Activated CD8-positive, alpha-beta memory T cell treated with anti-CD3 and anti-CD28 coated beads, Interleukin-2, amount 10 ng/mL, durations not matched to agents 7 days and 5 days (primary cell): ENCODE measurements around the gene ZNF677. TPM values are rescaled to one million over a fixed set of nuclear protein-coding genes. Genes with fewer than 3 reads are reported as not detected.
"Not testable (repeated sequence)": the region's sequence is repeated elsewhere in the genome, so short reads cannot be mapped to it uniquely, and the experiment has no call there.

ENCODE experiments used
- ATAC-seq: fragments of 150-1000 bp; cut with Tn5 transposase; one replicate; pipeline ENCODE4 v1.10.0; 2021; ENCODE audit warnings: moderate library complexity
- CTCF ChIA-PET: fragments of 350-600 bp; sonication (Branson Sonifier 250); formaldehyde crosslinking; loops from one replicate; lab custom pipeline; 2021; ENCODE audit warnings: antibody characterized with exemption; lab: Charles Lee
- DNase-seq: peaks from one replicate; pipeline ENCODE4 v3.0.0-alpha.2; 2020
- H3K27ac Mint-ChIP-seq: one replicate; pipeline ENCODE4 v1.8.0; 2021; ENCODE audit warnings: mild to moderate bottlenecking, mixed read lengths
- H3K27me3 Mint-ChIP-seq: one replicate; pipeline ENCODE4 v1.8.0; 2021; ENCODE audit warnings: mixed read lengths
- H3K36me3 Mint-ChIP-seq: one replicate; pipeline ENCODE4 v1.8.0; 2021; ENCODE audit warnings: mild to moderate bottlenecking, mixed read lengths
- H3K4me1 Mint-ChIP-seq: one replicate; pipeline ENCODE4 v1.8.0; 2021; ENCODE audit warnings: mixed read lengths
- H3K4me3 Mint-ChIP-seq: one replicate; pipeline ENCODE4 v1.8.0; 2021; ENCODE audit warnings: mild to moderate bottlenecking, moderate library complexity, mixed read lengths
- H3K9me3 Mint-ChIP-seq: one replicate; pipeline ENCODE4 v1.8.0; 2022; ENCODE audit warnings: low read depth, mixed read lengths
- total RNA-seq, 2 experiments: library from RNA; stranded (reverse); gene quantifications; one replicate each; pipeline ENCODE4 v1.2.3, GENCODE V29; 2021

Gene ZNF677
- total RNA-seq, 2 experiments from 2014 or later: 4.5 to 6.1 TPM

DNA sequence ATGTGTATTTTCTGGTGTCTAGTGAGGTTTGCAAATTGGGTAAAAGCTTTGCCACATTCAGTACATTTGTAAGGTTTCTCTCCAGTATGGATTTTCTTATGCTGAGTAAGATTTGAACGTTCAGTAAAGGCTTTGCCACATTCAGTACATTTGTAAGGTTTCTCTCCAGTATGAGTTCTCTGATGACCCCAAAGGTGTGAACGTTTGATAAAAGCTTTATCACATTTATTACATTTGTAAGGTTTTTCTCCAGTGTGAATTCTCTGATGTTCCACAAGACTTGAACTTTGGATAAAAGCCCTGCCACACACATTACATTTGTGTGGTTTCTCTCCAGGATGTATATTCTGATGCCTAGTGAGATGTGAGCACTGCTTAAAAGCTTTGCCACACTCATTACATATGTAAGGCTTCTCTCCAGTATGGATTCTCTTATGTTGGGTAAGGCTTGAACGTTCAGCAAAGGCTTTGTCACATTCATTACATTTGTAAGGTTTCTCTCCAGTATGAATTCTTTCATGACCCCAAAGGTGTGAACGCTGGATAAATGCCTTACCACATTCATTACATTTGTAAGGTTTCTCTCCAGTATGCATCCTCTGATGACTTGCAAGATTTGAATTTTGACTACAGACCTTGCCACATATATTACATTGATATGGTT is 17.4 kb downstream of the ZNF677 start:
- no peaks in the 10 kb centered on the region for H3K4me1 Mint-ChIP-seq
- ATAC-seq (no peak), DNase-seq (no peak)
- CTCF ChIA-PET: no interaction called here
- peaks cover 52% of the 10 kb centered on the region for H3K9me3 Mint-ChIP-seq
- no peak overlapping the region for H3K4me3 Mint-ChIP-seq
- no peaks in the 10 kb centered on the region for H3K27me3 Mint-ChIP-seq
- no peak overlapping the region for H3K27ac Mint-ChIP-seq
- peaks cover 36% of the 10 kb centered on the region for H3K36me3 Mint-ChIP-seq

DNA sequence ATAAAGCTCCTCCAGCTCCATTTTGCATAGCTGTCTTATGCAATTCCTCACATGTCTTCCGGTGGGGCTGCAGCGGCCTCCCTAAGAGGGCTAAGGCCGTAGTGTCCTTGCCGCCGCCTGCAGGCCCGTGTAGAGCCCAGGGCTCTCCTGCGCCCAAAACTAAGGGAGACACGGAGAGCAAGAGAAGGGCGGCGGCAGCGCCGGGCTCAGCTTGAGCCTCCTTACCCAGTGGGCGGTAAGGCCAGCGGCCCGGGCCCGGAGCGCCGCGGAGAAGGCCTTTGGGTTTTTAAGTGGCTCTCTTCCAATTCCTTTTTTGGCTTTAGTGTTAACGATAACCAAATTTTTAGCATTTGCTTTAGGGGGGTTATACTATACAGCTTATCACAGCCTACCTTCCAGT is 30.1 kb downstream of the ZNF677 start:
- H3K4me1 Mint-ChIP-seq: no peaks in the 10 kb centered on the region
- H3K27me3 Mint-ChIP-seq: no peaks in the 10 kb centered on the region
- DNase-seq: no peak
- H3K27ac Mint-ChIP-seq: no peak overlapping the region
- H3K4me3 Mint-ChIP-seq: no peak overlapping the region
- CTCF ChIA-PET: no interaction called here
- peaks cover 11% of the 10 kb centered on the region for H3K36me3 Mint-ChIP-seq
- H3K9me3 Mint-ChIP-seq: peaks cover 42% of the 10 kb centered on the region
- no peak for ATAC-seq

DNA sequence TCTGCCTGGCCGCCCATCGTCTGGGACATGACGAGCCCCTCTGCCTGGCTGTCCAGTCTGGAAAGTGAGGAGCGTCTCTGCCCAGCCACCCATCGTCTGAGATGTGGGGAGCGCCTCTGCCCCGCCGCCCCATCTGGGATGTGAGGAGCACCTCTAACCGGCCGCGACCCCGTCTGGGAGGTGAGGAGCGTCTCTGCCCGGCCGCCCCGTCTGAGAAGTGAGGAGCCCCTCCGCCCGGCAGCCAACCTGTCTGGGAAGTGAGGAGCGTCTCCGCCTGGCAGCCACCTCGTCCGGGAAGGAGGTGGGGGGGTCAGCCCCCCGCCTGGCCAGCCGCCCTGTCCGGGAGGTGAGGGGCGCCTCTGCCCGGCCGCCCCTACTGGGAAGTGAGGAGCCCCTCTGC is 32.0 kb downstream of the ZNF677 start:
- CTCF ChIA-PET, H3K27me3 Mint-ChIP-seq, H3K4me1 Mint-ChIP-seq, H3K4me3 Mint-ChIP-seq, H3K27ac Mint-ChIP-seq, H3K36me3 Mint-ChIP-seq, ATAC-seq, DNase-seq: not testable (repeated sequence)
- H3K9me3 Mint-ChIP-seq: peaks cover 47% of the 10 kb centered on the region

- Mint-ChIP-seq H3K4me3 (no peak overlapping the region), H3K36me3 (peaks cover 62% of the 10 kb centered on the region), H3K27ac (no peak overlapping the region), H3K9me3 (peaks cover 55% of the 10 kb centered on the region), H3K4me1 (no peaks in the 10 kb centered on the region), H3K27me3 (no peaks in the 10 kb centered on the region)
- DNase-seq (no peak), ATAC-seq (no peak)
- CTCF ChIA-PET: no interaction called here
Measured at GRCh38 chr19:53212703-53213320, 41.9 kb downstream of the ZNF677 start.

DNA sequence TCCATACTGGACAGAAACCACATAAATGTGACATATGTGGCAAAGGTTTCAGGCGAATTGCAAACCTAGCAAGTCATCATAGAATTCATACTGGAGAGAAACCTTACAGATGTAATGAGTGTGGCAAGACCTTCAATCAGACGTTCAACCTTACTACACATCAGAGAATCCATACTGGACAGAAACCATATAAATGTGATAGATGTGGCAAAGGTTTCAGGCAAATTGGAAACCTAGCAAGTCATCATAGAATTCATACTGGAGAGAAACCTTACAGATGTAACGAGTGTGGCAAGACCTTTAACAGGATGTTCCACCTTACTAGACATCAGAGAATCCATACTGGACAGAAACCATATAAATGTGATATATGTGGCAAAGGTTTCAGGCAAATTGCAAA is 43.1 kb downstream of the ZNF677 start:
- H3K27me3 Mint-ChIP-seq, H3K4me1 Mint-ChIP-seq, DNase-seq, CTCF ChIA-PET, H3K4me3 Mint-ChIP-seq, ATAC-seq, H3K27ac Mint-ChIP-seq: not testable (repeated sequence)
- Mint-ChIP-seq H3K9me3 (peaks cover 57% of the 10 kb centered on the region), H3K36me3 (peaks cover 70% of the 10 kb centered on the region)

GRCh38 chr19:53196777-53197396 is 57.8 kb downstream of the ZNF677 start:
- peak; percentile 97 for DNase-seq
- Mint-ChIP-seq H3K36me3 (peaks cover 54% of the 10 kb centered on the region), H3K9me3 (peaks cover 19% of the 10 kb centered on the region), H3K4me3 (peak overlapping the region; percentile 87), H3K27me3 (no peaks in the 10 kb centered on the region), H3K4me1 (peaks cover 27% of the 10 kb centered on the region), H3K27ac (peak overlapping the region; percentile 97)
- CTCF ChIA-PET: no interaction called here
- peak; percentile 82 for ATAC-seq

- Mint-ChIP-seq H3K4me3 (peak overlapping the region; percentile 4), H3K27me3 (no peaks in the 10 kb centered on the region), H3K9me3 (peaks cover 15% of the 10 kb centered on the region)
Measured at GRCh38 chr19:53195265-53195903, 59.3 kb downstream of the ZNF677 start.

DNA sequence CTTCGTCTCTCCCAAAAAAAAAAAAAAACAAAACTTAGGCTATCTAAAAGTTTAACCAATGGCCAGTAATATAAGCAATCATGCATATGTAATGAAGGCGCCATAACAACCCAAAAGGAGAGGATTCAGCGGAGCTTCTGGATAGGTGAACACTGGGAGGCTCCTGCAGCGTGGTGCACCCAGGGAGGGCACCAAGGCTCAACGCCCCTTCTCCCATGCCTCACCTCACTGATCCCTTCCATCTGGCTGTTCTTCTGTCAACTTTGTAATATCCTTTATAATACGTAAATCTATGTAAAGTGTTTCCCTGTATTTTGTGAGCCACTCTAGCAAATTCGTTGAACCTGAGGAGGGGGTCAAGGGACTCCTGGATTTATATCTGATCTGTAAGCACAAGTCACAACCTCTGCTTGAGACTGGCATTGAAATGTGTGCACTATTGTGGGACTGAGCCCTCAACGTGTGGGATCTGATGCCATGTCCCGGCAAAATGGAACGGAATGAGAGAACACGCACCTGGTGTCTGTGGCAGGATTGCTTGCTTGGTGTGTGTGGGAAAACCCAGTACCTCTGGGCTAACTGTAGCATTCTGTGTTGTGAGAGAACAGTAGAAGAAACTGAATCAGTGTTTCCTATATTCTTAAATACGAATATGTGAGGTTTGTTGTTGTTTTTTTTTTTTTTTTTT is 61.0 kb downstream of the ZNF677 start:
- ATAC-seq (peak; percentile 9), DNase-seq (no peak)
- Mint-ChIP-seq H3K4me3 (peak overlapping the region; percentile 86), H3K27me3 (no peaks in the 10 kb centered on the region), H3K9me3 (peaks cover 15% of the 10 kb centered on the region), H3K27ac (peak overlapping the region; percentile 91), H3K4me1 (peaks cover 29% of the 10 kb centered on the region), H3K36me3 (peaks cover 51% of the 10 kb centered on the region)
- CTCF ChIA-PET: no interaction called here

More at GRCh38 chr19:53195265-53195903, 59.3 kb downstream of the ZNF677 start:
- peaks cover 59% of the 10 kb centered on the region for H3K36me3 Mint-ChIP-seq
- peaks cover 29% of the 10 kb centered on the region for H3K4me1 Mint-ChIP-seq
- CTCF ChIA-PET: interaction anchor here (0.9 to 1.8 kb wide), 6 partner anchors 141 to 828 kb away, joined by 3 to 7 read pairs (median 4); no protein-coding TSS in a partner anchor
- DNase-seq (peak; percentile 84), ATAC-seq (peak; percentile 29)
- peak overlapping the region; percentile 10 for H3K27ac Mint-ChIP-seq

DNA sequence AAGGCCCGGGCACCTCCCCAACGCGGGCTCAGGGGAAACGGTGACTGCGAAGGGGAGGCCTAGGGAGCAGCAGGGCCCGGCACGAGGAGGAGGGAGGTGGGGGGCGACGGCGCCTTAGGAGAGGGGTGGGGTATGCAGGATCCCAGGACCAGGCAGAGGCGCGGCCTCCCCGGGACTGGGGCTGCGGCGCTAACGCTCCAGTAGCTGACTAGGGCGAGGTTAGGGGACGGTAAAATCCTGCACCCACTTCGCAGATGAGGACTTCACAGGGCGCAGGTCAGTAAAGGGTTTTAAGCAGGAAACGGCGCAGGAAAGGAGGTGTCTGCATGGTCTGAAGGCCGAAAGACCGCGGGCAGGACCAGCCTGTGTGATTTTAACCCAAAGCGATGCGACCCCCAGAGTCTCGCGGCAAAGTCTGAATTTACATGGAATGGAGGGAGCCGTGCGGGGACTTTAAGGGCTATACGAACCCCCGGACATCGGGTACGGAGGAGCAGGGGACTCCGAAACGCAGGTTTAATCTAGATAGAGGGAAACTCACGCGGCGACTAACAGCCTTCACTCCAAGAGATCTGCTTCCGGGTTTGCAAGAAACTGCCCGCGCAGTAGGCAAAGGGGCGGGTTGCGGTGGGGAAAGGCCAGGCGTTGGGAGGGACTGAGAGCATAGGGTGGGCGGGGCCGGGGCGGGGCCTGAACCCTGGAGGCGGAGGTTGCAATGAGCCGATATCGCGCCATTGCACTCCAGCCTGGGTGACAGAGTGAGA is 61.7 kb downstream of the ZNF677 start, which contains the start of gene ZNF665:
Gene ZNF665, minus strand, starts transcription at position 588 of the 764 bp plus-strand sequence. CDS start 10,460 bp downstream, outside the sequence.
- peaks cover 15% of the 10 kb centered on the region for H3K9me3 Mint-ChIP-seq
- CTCF ChIA-PET: no interaction called here
- no peaks in the 10 kb centered on the region for H3K27me3 Mint-ChIP-seq
- DNase-seq (peak; percentile 94), ATAC-seq (peak; percentile 74)
- peaks cover 47% of the 10 kb centered on the region for H3K36me3 Mint-ChIP-seq
- H3K27ac Mint-ChIP-seq: peak within 1 kb of the TSS; percentile 91
- peaks cover 29% of the 10 kb centered on the region for H3K4me1 Mint-ChIP-seq
- H3K4me3 Mint-ChIP-seq: peak within 1 kb of the TSS; percentile 86

- H3K27me3 Mint-ChIP-seq: no peaks in the 10 kb centered on the region
- H3K4me1 Mint-ChIP-seq: peaks cover 20% of the 10 kb centered on the region
- CTCF ChIA-PET: no interaction called here
- ATAC-seq: no peak
- no peak overlapping the region for H3K27ac Mint-ChIP-seq
- H3K4me3 Mint-ChIP-seq: no peak overlapping the region
- H3K9me3 Mint-ChIP-seq: peaks cover 16% of the 10 kb centered on the region
- DNase-seq: no peak
- H3K36me3 Mint-ChIP-seq: peaks cover 42% of the 10 kb centered on the region
Measured at GRCh38 chr19:53190253-53190652, 64.4 kb downstream of the ZNF677 start.

GRCh38 chr19:53189691-53190198 is 64.9 kb downstream of the ZNF677 start:
- H3K27ac Mint-ChIP-seq, H3K4me3 Mint-ChIP-seq, ATAC-seq, CTCF ChIA-PET, DNase-seq, H3K27me3 Mint-ChIP-seq: not testable (repeated sequence)
- Mint-ChIP-seq H3K4me1 (peaks cover 18% of the 10 kb centered on the region), H3K36me3 (peaks cover 42% of the 10 kb centered on the region), H3K9me3 (peaks cover 18% of the 10 kb centered on the region)
